HG03039 (cell line): ENCODE measurements around the gene INO80D.
"Not testable (repeated sequence)": the region's sequence is repeated elsewhere in the genome, so short reads cannot be mapped to it uniquely, and the experiment has no call there.

Experiments used
- ATAC-seq: cut with Tn5 transposase; IDR thresholded peaks from one replicate; pipeline ENCODE4 v1.9.1; 2021; ENCODE audit warnings: mild to moderate bottlenecking, moderate library complexity; ENCODE audit not compliant: unreplicated experiment

INO80D gene

GRCh38 chr2:206085742-206086445 lies at the start of gene INO80D:
INO80D (minus strand) TSS chr2:206086174; CDS start chr2:206063016, 23,158 bp downstream.
- ATAC-seq = peak; percentile 76

GRCh38 chr2:206127656-206128055 lies 41.7 kb upstream of the INO80D start:
- no peak for ATAC-seq

- ATAC-seq = no peak
Observed at GRCh38 chr2:206125901-206126300, 39.9 kb upstream of the INO80D start.

GRCh38 chr2:206122569-206122968 lies 36.6 kb upstream of the INO80D start:
- not testable (repeated sequence) for ATAC-seq

- ATAC-seq = no peak
Observed at GRCh38 chr2:206116278-206116677, 30.3 kb upstream of the INO80D start.

GRCh38 chr2:206115026-206115578 lies 29.1 kb upstream of the INO80D start:
- ATAC-seq = no peak

GRCh38 chr2:206112846-206113547 lies 27.0 kb upstream of the INO80D start:
- ATAC-seq = no peak

GRCh38 chr2:206112108-206112507 lies 26.1 kb upstream of the INO80D start:
- no peak for ATAC-seq

GRCh38 chr2:206108713-206109112 lies 22.7 kb upstream of the INO80D start:
- ATAC-seq = no peak

GRCh38 chr2:206105541-206105940 lies 19.6 kb upstream of the INO80D start:
- ATAC-seq = no peak

GRCh38 chr2:206105038-206105437 lies 19.1 kb upstream of the INO80D start:
- no peak for ATAC-seq

- ATAC-seq = not testable (repeated sequence)
Observed at GRCh38 chr2:206098872-206099271, 12.9 kb upstream of the INO80D start.

- ATAC-seq = no peak
Observed at GRCh38 chr2:206098471-206098870, 12.5 kb upstream of the INO80D start.

- ATAC-seq = no peak
Observed at GRCh38 chr2:206096876-206097275, 10.9 kb upstream of the INO80D start.

GRCh38 chr2:206095536-206096332 lies 9.8 kb upstream of the INO80D start:
- no peak for ATAC-seq

- ATAC-seq = no peak
Observed at GRCh38 chr2:206092297-206092696, 6.3 kb upstream of the INO80D start.

GRCh38 chr2:206088248-206088647 lies 2.3 kb upstream of the INO80D start:
- ATAC-seq = no peak

- ATAC-seq = no peak
Observed at GRCh38 chr2:206086716-206087350, 859 bp upstream of the INO80D start.

GRCh38 chr2:206084870-206085741 lies 868 bp downstream of the INO80D start:
- peak; percentile 26 for ATAC-seq

GRCh38 chr2:206084439-206084869 lies 1.5 kb downstream of the INO80D start:
- ATAC-seq = no peak
